HG02759 (cell line): ENCODE data around the gene LRRC4C.

Source experiments
- ATAC-seq: cut with Tn5 transposase; IDR thresholded peaks from one replicate; pipeline ENCODE4 v1.9.1; 2021; ENCODE audit warnings: mild to moderate bottlenecking, moderate library complexity; ENCODE audit not compliant: unreplicated experiment

The LRRC4C gene

DNA sequence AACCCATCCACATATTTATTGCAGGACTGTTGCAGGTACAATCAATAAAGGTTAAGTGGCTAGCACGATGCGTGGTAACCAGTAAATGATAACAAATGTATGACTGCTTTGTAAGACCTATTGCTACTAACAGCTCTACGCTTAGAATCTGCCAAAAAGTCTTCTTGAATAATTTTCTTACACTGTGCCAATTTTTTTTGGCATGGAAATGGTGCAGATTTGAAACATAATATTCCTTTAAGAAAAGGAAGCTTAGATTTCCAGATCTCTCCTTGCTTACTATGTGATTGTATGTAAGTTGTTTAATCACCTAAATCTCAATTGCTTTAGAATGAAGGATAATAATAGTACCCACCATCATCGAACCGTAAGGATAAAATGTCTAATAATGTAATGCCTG lies 192.0 kb downstream of the LRRC4C start:
- no peak for ATAC-seq

DNA sequence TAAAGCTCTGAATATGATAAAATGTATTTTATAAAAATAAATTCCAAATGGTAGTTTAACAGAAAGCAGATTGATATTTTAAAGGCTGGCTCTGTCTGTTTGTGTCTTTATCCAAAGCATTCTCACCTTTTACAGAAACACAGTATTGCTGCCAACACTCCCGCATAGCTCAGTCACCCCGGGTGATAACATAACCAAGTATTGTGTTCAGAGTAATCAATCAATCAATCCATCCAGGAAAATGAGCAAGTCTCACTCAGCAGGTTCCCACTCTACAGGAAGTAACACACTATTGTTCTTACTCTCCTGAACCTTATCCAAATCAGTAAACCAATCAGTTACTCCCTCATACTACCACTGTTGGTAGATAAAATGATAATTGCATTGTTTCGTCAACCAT lies 203.4 kb downstream of the LRRC4C start:
- no peak for ATAC-seq

DNA sequence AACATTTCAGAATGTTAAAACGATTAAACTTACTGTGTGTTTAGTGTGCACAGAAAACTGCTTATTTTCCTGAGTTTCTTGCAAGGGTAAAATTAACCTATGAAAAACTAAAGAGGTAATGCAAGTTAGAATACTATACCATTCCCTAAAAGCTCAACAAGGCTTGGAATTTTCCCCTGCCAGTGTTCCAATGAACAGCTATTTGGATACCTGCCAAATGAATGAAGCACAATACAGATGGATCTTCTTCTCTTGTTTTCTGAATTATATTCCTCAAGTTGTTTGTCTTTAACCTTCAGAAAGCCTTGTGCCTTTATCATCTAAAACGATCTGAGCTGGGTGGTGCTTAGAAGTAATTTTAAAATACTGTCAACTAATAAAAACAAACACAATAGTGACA lies 204.5 kb downstream of the LRRC4C start:
- ATAC-seq: no peak

DNA sequence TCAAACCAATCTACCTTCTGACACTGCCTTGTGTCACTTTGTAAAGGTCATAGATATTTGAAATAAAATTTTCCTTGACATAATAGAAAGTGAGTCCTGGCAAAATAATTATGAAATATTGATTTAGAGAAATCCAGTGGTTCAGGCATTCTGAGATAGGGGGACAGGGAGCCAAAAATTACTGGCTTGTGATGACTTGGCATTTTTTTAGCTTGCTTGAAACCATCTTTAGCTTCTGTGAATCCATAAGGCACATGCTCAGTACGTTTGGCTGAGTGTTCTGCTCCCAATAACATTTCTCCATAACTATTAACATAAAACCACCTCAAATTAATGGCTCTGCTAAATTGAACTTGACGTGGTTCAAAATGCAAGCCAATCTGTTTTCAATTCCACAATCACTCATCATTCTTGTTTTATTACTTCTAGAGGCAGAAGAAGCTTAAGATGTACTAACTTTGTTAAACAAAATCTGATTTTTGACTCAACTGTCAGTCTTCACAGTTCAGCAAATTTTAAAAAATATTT lies 209.0 kb downstream of the LRRC4C start:
- no peak for ATAC-seq

DNA sequence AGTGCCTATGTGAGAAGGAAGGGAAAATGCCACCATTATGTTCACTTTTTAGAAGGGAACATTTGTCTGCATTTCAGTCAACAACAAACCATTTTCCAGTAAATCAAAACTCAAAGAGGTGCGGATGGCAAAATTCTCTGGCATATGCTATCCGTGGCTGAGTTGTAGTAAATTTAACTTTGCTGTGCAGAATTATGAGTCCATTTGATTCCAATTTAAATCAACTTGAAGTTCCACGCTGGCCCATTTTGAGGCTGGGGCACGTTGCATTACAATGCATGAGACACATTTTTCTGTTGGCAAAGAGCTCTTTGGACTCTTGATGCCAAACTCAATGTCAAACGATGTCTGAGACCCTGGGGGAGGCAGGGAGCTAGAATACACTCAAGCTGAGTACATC lies 211.8 kb downstream of the LRRC4C start:
- no peak for ATAC-seq

DNA sequence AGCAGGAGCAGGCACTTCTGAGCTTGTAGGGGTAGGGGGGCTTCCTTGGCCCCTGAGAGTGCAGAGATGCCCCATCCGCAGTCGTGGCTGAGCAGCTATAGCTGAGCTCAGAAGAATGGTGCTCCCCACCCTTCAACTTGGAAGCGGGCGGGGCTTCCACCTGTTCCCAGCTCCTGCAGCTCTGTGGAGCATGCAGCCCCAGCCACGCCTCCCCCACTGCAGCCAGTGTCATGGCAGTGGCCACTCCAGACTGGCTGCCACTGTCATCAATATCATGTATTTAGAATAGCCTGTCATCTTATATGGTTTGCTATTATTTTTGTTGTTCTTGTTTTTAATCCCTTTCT lies 213.1 kb downstream of the LRRC4C start:
- ATAC-seq: no peak

DNA sequence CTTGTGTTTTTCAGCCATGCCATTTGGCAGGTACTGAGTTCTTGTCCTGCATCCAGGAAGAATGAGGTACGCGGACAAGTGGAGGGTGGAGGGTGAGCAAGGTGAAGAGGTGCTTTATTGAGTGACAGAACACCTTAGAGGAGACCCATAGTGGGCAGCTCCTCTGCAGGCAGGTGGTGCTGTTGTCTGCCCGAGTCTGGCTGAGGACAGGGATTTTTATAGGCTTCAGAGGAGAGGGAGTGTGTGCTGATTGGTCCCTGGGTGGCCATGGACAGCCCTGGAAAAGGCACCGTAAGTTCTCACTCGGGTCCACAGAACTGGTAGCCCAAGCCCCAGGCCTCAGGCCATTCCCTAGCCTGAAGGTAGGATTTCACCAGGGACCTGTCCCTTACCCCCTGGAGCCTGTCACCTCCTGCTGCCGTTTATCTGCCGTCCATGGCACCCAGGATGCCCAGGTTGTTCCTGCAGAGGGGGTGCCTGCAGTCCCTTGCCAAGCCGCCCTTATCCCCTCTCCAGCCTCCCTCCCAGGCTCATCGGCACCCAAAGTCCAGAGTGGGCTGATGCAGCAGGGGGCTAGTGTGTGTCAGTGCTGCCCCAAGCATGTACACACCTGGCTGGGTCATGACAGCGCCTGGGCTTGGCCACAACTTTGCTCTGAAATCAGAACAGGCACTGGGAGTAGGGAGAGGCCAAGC lies 213.6 kb downstream of the LRRC4C start:
- no peak for ATAC-seq

DNA sequence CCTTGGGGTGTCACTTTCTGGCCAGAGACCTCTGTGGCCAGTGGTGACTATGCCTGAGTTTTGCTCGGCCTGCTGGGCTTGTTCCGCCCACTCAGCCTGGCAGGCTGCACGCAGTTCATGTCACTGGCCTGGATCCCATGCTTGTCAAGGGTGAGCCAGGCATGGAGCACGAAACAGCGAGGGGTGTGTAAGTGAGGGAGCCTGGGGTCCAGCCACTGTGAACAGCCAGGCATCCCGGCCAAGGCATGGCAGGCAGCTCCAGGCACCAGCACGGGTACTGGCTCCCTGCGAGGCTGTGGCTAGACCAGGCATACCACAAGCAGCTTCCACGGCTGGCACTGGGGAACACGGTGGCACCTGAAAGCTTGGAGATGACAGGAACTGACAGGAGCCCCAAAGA lies 214.3 kb downstream of the LRRC4C start:
- ATAC-seq: no peak

DNA sequence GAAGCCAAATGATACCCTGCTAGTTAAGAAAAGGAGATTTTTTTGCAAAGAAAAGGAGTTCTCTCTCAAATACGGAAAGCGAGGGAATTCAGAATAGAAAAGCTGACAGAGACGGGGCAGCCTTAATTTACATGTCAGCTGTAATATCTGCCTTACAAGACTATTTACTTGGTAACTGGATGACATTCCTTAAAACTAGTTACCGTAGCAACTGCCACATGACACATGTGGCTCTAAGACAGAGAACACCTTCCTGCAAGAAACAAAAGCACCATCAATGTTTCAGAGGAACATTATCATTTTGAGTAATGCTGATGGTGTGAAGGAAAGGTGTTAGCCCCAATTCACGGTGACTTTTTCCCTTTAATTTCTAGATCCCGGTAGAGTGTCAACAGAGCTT lies 222.1 kb downstream of the LRRC4C start:
- no peak for ATAC-seq

DNA sequence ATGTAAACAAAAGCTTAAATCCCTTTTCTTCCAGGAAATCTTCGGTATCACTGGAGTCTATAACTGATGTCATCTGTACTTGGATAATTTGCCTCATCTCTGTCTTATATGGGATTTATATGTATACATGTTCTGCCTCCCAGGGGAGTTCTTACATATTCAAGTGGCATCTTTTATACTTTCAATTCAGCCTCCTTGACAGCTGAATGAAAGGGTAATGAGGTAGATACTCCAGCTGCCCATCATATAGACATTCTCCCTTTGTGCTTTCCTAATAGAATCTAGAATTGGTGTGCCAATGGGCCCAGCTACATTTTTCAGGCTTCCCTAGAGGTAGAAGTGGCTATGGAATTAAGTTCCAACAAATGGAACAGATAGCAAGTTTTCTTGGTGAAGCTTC lies 223.8 kb downstream of the LRRC4C start:
- no peak for ATAC-seq

DNA sequence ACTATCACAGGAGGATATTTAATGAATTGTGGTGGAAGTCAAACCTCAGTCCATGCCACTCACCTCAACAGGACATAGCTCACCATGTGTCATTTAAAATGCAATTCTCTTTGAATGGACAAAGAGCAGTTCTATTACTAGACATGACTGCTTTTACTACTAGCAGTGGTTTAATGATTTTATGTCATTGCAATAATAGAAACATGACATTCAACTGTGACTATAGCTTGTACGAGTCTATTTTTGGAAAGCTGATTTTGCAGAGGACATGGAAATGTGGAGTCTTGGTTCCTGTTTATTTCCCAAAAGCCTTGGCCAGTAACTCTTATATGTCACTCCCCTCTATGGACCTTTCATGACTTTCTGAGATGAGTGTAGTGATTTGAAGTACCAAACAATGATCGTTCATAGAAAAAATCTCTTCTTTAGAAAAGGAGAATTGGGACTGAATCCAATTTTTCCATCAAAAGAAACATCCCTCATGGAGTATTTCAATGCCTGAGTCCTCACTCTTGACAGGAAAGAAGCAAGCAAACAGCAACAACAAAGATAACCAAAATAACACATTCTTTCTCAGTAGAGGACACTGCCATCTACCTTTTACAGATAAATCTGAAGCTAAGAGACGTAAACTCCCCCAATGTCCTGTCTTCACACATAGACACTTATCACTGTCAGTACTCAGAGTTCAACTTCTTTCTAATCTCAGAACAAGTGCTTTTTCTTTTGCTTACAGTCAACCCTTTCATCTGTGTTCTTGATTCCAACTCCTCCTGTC lies 233.4 kb downstream of the LRRC4C start:
- no peak for ATAC-seq

DNA sequence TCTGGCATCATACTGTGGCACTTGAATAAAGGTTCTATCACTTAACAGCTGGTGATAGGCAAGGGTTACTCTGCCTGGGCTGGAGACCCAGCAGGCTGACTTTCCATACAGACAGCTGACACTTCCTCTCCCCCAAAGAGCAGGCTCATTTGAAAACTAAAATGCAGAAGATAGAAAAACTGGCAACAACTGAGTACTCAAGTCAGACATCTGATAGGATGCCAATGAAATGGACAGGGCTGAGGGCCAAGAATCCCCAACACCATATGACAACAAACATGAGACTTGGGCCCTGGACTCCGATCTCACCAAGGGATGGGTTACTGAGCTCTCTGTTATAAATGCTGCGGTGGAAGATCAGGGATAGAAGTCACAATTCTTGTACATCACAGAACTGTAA lies 237.2 kb downstream of the LRRC4C start:
- no peak for ATAC-seq

DNA sequence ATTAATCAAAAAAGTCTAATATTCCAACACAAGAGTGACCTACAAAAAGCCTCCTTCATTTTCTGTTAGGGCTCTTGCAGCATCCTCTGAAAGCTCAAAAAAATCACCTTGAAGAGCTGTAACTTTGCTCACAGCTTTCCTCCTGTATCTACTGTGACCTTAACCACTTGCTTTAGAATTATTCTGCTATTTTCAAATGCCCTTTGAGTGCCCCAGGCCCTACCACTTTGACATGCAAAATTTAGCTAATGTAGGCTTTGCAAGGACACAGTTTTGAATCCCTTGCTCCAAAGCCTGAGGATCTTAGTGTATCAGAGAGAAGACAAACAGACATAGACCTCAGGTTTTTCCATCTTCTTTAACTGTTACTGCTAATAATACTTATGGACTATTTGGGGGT lies 253.1 kb downstream of the LRRC4C start:
- no peak for ATAC-seq

DNA sequence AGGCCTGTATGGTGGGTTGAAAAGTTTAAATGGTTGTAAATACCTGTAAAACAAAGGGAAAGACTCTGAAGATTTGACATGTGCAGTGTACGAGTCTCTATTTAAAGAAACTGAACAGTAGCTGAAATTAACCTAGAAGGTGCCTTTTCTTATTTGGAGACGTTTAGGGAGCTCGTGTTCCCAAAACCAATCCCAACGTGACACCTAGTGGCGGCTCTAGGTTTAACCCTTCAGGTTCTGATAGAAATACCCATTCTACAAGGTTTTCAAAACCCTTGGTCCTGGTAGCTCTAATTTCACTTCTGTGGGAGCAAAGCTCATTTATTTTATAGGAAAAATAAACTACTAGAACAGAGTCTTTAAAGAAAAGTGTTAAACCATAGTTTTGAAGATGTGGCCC lies 258.3 kb downstream of the LRRC4C start:
- ATAC-seq: no peak

DNA sequence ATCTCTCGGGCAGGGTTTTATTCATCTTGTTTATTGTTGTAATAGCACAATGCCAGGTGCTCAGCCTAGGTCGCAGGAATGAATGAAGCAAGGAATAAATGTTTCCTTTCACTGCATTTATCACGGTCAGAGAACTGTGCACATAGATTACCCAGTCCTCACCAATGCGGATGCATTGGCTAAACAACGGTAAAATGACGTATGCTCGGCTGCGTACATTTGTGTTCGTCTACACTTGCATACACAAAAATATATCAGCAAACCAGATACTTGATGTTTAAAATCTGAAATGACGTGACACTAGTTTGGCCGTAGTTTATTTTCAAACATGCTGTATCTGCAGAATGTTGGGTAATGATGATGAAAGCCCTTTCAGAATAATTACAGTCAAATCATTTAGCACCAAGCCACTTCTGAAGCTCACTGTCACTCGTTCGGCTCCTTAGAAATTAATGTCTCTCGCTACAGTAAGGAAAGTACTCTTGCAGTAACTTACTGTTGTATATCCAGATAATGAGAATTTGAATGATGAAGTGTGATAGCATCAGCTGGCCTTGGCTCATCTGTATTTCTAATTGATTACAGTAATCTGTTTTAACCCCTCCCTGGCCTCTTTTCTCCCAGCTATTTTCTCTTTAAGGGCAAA lies 268.9 kb downstream of the LRRC4C start:
- no peak for ATAC-seq

DNA sequence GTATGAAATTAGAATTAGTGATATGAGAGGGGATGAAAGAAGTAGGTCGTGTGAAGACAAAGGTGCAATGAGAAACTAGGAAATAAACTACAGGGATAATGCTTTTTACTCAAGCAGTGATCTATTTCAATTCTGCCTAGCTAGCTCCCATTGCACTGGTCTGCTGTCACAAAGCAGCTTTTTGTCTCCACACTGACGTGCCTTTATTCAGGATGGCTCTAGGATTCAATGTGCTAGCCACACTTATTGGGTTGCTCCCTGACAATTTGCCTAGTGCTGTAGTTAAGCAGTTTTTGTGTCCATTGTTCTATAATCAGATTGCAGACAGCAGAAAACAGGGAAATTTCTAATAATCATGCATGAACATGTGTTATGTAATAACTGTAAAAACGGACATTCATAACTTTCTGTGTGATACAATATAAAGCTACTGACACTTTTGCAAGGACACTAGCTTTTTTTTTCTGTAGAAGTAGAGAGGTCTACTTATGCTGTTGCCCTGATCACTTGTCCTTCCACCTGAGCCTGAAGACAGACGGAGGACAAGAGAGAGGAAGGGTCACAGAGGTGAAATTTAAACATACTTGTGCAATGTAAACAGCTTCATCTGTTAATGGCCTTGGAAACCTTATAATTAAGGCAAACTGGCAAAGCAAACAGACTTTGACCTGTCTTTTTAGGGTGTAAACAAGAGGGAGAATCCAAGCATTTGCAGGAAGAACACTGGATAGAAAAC lies 269.6 kb downstream of the LRRC4C start:
- ATAC-seq: no peak

DNA sequence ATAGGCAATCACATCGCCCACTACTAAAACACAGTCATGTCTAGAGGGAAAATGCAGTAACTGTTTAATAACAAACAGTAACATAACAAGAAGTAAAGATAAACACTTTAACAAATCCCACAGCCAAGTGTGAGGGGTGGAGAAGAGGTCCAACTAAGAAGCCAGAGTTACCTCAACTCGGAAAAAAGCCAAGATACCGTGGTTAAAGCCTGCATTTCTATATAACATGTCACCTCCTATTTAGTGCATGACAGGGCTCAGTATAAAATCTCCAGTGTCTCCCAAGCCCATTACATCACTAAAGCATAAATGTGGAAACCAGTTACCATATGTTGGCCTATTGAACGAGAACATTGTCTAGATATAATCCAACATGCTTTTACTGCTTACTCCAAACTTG lies 281.7 kb downstream of the LRRC4C start:
- no peak for ATAC-seq

DNA sequence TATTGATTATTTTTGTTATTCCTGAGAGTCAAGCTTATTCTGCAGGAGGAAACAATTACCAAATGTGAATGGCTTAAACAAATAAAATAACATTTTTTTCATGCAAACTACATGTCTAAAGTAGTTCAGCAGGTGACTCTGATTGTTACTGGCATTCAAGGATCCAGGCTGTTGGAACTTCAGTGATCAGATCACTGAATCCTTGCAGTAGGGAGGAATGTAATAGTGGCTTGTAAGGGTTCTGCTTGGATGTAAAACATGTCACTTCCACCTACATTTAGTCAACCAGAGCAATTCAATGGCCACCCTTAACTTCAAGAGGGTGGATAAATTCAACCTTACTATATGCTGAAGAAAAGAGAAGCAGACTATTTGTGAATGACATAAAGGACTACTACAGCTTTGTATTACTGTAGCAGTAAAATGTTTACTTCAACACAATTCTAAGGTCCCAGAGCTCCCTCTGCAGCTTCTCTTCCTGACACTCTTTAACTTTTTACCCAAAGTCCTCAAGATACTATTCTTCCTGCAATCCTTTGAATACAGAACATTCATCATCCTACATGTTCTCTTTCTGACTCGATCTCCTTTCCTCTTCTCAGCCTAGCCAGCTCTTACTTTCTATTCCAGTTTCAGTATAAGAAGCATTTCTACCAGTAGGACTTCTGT lies 284.0 kb downstream of the LRRC4C start:
- no peak for ATAC-seq

DNA sequence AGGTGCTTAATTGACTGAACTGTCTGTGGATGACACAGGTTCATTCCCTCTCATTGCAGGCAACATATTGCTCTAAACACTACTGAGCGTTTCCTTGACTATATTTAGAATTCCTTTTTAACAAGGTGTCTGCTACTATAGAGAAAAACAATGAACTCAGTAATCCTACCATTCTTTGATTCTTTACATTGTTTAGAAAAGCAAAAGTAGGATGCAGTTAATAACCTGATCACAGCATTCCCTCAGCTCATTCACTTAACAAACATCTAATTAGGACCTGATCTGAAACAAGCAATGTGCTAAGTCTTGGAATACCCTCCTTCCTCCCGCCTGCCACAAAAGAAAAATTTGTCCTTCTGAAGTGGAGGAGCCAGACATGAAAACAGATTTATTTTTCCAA lies 313.1 kb downstream of the LRRC4C start:
- ATAC-seq: no peak

DNA sequence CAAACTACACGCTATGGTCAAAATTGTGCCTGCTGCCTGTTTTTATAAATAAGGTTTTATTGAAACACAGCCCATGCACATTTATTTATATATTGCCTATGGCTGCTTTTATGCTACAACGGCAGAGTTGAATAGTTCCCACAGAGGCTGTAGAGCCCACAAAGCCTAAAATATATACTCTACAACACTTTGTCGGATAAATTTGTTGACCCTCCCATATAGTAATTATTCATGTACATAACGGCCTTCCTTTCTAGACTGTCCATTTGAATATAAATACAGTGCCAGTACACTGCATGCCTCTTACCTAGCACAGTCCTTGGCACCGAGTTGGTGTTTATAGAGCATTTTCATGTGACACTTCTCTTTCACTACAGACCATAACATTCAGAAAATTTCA lies 314.0 kb downstream of the LRRC4C start:
- ATAC-seq: no peak

DNA sequence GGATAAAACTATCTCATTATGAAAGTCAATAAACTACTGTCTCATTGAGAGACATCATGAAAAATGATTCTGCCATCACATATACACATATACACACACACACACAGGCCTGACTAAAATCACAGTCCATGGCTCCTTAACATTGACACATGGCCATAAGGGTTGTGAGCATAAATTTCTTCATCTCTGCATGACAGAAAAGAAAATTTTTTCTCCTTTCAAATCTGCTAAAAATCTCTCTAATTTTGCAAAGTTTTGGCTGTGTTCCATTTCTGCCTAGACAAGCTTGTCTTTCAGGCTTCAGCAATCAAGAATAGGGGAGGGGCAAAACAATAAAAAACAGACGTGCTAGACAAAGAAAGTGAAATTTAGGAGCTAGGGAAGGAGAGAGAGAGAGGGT lies 324.5 kb downstream of the LRRC4C start:
- ATAC-seq: no peak
